K562 (cell line): ENCODE measurements around the gene COL26A1.

ENCODE experiments used
- CBFB ChIP-seq: sonication (generic); formaldehyde crosslinking; IDR thresholded peaks from 2 replicates; pipeline ENCODE4 v1.4.0; 2020; ENCODE audit warnings: mild to moderate bottlenecking, missing genetic modification reagents
- EP400 ChIP-seq: fragments of 450-650 bp; IDR thresholded peaks from 2 replicates; pipeline ENCODE4 v1.6.1; 2017; ENCODE audit warnings: antibody characterized with exemption, mild to moderate bottlenecking, moderate library complexity
- TBL1XR1 ChIP-seq, 2 experiments: IDR thresholded peaks; 2 replicates each; pipeline ENCODE4 v1.6.1; 2012; ENCODE audit warnings: improper control_type of control experiment in 2 of 2, low read length in 2 of 2, mild to moderate bottlenecking in 1 of 2
- ZNF384 ChIP-seq: IDR thresholded peaks from 2 replicates; pipeline ENCODE4 v1.6.1; 2012; ENCODE audit warnings: low read depth, low read length, improper control_type of control experiment

DNA sequence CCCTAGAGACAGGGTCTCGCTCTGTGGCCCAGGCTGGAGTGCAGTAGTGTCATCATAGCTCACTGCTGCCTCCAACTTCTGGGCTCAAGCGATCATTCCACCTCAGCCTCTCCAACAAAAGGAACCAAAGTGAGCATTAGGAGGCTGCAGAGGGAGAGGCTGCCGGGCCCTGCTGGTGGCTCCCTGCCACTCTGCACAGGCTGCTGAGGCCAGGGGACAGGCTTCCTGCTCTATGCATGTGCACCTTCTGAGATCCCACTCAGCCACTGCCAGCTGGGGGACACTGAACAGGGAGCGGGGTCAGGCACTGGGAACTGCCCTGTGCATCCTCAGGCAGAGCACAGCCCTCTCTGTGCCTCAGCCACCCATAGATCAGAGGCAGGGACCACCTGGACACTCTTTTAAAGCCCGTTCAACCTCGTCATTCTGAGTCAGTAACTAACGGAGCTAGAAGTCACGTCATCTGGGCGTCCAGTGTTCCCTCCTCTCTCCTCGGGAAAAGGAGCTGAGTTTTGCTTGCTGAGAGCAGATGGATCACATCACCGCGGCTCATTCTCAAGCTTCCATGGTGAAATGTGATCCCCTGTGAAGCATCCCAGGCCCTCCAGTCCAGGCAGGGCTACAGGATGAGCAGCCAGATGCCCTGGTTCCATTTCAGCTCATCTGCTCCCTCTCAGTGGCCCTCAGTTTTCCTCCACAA is 156.8 kb downstream of the COL26A1 start:
- no peak for TF ChIP-seq TBL1XR1 (IDR thresholded peaks at IDR 0.05; ENCODE audit: low read length in 2 of 2)
- TF ChIP-seq CBFB (CRISPR knock-in tag), result no peak
- TF ChIP-seq EP400, result no peak
- TF ChIP-seq ZNF384, result no peak
